Measurements from ENCODE around the gene CCDC174.
"Not testable (repeated sequence)": the region's sequence is repeated elsewhere in the genome, so short reads cannot be mapped to it uniquely, and the experiment has no call there.

The CCDC174 gene

GRCh38 chr3:14627815-14628214 lies 23.7 kb upstream of the CCDC174 start:
- DNase-seq, result no peak

- DNase-seq, result no peak
Observed at GRCh38 chr3:14628406-14628805, 23.2 kb upstream of the CCDC174 start.

- DNase-seq, result no peak
Observed at GRCh38 chr3:14630404-14631100, 21.0 kb upstream of the CCDC174 start.

- no peak for DNase-seq
Observed at GRCh38 chr3:14631101-14631497, 20.5 kb upstream of the CCDC174 start.

- no peak for DNase-seq
Observed at GRCh38 chr3:14631687-14632441, 19.7 kb upstream of the CCDC174 start.

- no peak for DNase-seq
Observed at GRCh38 chr3:14632442-14632930, 19.1 kb upstream of the CCDC174 start.

- DNase-seq, result no peak
Observed at GRCh38 chr3:14633417-14633816, 18.1 kb upstream of the CCDC174 start.

GRCh38 chr3:14633819-14634424 lies 17.6 kb upstream of the CCDC174 start:
- DNase-seq, result no peak

- DNase-seq, result no peak
Observed at GRCh38 chr3:14634763-14635400, 16.7 kb upstream of the CCDC174 start.

GRCh38 chr3:14636496-14637087 lies 15.0 kb upstream of the CCDC174 start:
- DNase-seq, result no peak

- no peak for DNase-seq
Observed at GRCh38 chr3:14640157-14640562, 11.4 kb upstream of the CCDC174 start.

GRCh38 chr3:14640734-14641133 lies 10.8 kb upstream of the CCDC174 start:
- DNase-seq, result no peak

GRCh38 chr3:14641346-14641745 lies 10.2 kb upstream of the CCDC174 start:
- DNase-seq, result no peak

- DNase-seq, result no peak
Observed at GRCh38 chr3:14645453-14645852, 6.1 kb upstream of the CCDC174 start.

GRCh38 chr3:14646131-14646573 lies 5.4 kb upstream of the CCDC174 start:
- no peak for DNase-seq

- DNase-seq, result no peak
Observed at GRCh38 chr3:14646589-14647413, 4.8 kb upstream of the CCDC174 start.

- DNase-seq, result no peak
Observed at GRCh38 chr3:14647976-14648955, 3.3 kb upstream of the CCDC174 start.

- no peak for DNase-seq
Observed at GRCh38 chr3:14649466-14649865, 2.1 kb upstream of the CCDC174 start.

GRCh38 chr3:14650193-14650592 lies 1.4 kb upstream of the CCDC174 start:
- DNase-seq, result no peak

- not testable (repeated sequence) for DNase-seq
Observed at GRCh38 chr3:14652360-14652907, 872 bp downstream of the CCDC174 start.
